HG03460 (cell line): ENCODE results near the gene FRMPD1.

Source experiments
- ATAC-seq: cut with Tn5 transposase; IDR thresholded peaks from one replicate; pipeline ENCODE4 v1.9.1; 2021; ENCODE audit not compliant: unreplicated experiment

FRMPD1 gene

DNA sequence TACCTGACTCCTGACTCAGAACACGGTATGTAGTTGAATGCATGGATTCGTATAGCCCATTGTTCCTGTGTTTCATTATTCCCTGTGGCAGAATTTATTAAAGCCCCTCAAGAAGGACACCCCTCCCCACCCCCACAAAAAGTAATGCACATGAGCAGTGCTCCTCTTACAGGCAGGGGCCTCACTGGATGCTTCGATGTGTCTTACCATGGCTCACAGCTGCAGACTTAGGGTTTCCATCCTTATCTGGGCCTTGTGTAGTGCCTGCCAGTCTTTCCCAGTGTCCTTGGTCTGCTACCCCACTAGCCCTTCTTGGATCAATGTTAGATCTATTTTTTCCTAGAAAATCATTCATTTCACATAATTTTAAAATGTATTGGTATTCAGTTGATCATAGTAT is 119.2 kb downstream of the FRMPD1 start:
- no peak for ATAC-seq

DNA sequence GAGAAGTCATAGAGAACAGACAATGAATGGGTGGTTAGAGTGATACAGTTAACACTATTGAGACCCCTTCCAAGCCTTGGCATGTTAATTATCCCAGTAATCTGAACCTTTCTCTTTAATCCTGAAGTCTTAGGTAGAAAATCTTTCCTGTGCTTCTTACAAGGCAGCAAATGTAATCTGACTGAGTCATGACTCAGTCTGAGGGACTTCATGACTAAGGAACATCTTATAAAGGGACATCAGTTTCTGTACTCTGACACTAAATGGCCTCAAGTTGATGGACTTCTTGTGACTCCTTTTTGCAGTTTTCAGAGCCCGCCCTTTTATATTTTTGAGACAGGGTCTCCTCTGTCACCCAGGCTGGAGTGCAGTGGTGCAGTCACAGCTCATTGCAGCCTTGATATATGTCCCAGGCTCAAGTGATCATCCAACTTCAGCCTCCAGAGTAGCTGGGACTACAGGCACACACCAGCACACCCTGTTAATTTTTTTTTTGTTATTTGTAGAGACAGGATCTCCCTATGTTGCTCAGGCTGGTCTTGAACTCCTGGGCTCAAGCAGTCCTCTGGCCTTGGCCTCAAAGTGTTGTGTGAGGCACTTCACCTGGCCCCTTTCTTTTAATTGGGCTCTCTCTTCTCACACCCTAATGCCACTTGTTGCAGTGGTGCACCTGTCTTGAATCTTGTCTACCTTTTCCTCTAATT is 124.6 kb downstream of the FRMPD1 start:
- ATAC-seq, result no peak

DNA sequence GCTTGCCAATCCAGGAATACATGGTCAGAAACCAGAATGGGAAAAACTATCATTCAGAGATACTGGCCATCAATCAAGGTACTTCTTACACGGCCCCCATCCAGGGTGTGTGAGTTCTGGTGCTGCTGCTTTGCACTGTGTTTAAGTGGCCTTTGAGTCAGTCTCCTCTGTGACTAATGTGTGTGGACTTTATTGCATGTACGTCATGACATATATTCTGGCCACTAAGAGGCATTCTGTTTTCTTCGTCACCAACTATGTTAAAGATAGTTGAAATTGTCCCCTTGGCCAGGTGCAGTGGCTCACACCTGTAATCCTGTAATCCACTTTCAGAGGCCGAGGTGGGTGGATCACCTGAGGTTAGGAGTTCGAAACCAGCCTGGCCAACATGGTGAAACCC is 125.6 kb downstream of the FRMPD1 start:
- no peak for ATAC-seq

DNA sequence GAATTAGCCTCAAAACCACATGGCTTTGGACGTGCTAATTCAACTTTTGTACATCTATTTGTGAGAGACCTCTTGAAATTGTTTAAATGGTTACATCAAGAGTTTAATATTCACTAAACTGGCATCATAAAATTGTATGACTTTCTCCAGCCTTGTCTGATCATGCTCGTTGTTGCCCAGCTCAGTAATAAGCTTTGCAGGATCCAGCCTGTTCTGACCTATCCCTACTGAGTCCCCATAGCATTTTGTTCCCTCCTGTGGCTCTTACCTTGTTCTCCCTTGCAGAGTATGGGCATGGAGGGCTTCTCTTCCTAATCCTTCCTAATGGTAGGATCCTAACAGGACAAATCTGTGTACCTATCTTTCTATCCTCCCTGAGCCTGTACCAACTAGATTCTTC is 127.8 kb downstream of the FRMPD1 start:
- no peak for ATAC-seq

DNA sequence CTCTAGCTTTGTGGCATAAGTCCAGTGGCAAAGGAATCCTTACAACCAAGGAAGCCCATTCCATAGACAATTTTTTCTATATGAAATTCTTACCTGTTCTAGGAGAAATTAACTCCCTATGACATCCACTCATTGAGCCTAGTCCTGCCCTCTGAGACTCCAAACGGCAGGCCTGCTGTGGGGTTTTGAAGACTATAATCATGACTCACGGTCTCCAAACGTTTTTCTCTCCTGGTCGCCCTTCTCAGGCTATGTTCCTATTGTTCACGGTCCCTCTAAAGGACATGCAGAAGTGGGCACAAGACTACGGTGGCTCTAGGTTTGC is 133.5 kb downstream of the FRMPD1 start:
- no peak for ATAC-seq

DNA sequence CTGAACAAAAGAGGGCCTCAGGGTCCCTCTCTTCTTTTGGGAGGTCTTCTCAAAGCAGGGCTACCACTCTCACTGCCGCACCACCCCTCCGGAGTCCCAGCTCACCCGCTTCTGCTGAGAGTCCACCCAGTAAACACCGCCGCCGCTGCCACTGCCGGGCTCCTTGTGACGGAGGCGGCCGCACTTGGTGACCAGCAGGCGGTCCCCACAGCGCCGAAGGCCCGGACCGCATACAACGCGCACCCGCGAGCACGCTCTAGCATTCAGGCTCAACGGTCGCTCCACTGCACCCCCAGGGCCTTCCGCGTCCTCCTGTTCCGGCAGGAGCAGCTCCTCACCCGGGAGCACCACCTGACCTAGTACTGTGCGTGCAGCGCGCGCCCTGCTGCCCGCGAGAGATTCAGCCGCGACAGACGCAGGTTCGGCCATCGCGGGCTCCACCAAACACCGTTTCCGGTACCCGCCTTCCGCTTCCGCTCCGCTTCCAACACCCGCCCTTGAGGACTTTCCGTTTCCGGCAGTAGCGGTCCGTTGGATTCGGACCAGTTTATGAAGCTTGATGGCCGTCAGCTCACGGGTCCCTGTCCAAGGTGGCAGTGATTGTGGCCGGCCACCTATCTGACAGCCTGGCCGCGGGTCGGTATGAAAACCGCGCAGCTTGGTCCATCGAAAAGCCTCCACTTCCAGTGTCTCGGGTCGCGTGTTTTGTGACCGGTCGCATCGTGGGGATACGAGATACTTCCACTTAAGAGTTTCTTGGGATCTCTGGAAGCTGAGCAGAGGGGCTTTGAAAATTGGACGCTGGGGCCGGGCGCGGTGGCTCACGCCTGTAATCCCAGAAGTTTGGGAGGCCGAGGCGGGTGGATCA is 134.1 kb downstream of the FRMPD1 start, which contains the start of gene EXOSC3:
Gene EXOSC3, minus strand, starts transcription at position 449 of the 868 bp plus-strand sequence. Its CDS starts 20 bp downstream, at position 429.
- ATAC-seq, result peak; percentile 95

DNA sequence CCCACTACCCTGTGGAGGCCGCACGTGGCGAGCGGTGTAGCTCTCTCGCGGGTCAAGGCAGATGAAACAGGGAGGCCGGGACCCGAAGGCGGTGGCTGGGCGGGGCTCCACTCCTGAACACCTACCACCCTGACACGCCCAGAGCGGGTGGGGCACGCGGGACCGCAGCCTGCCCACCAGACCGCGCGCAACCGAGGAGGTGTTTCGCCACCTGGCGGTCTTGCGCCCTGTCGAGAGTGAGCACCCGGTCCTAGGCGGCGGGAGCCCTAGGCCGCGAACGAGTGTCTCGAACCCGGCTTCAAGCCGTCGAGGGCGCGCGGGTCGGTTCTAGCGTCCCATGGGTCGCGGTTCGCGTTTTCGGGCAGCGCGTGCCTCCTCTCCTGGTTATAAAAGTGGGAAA is 136.3 kb downstream of the FRMPD1 start:
- no peak for ATAC-seq

DNA sequence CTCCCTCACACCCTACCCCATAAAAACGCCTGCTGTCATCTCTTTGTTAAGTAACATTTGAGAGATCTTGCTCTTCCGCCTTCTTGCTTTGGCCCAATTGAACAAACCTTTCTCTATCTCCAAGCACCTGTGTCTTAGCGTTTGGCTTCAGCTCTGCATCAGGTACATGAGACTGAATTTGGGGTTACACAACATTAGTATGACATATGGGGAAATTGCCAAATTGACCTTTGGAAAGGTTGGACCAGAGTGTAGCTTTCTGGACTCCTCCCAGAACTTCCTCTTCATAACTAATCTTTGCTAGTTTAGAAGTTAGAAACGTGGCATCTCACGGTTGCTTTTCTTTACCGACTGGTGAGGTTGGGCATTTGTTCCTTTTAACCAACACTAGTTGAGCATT is 137.6 kb downstream of the FRMPD1 start:
- no peak for ATAC-seq

DNA sequence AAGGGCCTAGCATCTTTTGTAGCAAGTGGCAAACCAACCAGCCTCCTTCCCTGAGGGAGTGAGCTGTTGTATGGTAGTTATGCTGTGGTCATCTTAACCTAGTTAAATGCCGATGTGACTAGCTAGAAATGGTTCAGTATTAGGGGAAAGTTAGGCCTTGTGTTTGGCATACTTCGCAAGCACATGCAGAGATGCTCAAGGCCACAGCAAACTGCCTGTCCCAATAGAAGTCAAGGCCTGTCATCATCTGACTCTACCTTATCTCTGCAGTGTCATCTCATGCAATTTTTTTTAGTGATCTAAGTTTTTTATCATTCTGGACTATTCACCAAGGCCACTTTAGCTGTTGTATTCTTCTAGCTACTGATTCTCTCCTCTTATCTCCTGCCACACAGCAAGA is 139.3 kb downstream of the FRMPD1 start:
- no peak for ATAC-seq

DNA sequence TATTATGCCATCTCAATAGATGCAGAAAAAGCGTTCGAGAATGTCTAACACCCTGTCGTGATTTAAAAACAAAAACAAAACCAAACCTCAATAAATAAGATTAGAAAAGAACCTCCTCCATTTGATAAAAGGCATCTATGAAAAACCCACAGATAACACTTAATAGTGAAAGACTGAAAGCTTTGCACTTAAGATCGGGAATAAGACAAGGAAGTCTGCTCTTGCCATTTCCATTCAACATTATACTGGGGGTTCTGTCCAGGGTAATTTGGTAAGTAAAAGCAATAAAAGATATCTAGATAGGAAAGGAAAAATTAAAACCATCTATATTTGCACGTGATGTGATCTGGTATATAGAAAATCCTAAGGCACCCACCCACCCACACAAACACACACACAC is 141.4 kb downstream of the FRMPD1 start:
- ATAC-seq, result no peak

DNA sequence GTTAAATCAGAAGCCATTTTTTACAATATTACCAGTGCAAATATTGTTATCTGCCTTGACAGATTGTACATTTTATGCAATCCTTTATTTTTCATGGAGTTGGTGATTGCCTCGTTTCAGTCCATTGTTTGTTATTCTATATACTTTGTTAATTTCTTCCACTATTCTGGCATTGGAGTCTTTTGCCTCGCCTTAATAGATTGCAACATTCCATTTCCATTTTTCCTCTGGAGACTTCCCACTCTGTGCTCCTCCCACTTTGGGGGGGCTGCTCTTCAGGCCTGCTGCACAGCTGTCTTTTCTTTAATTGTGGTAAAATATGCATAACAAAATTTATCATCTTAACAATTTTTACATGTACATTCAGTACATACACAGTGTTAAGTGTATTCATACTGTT is 145.5 kb downstream of the FRMPD1 start:
- ATAC-seq, result no peak
